GM12875 (cell line): ENCODE measurements around the gene KRT74.

Source experiments
- H3K4me3 ChIP-seq: one replicate; pipeline ENCODE4 v1.5.1; 2011; ENCODE audit warnings: low read depth, low read length, control low read depth
- CTCF ChIP-seq: IDR thresholded peaks from 2 replicates; pipeline ENCODE4 v1.5.1; 2011; ENCODE audit warnings: low read depth, mild to moderate bottlenecking, control low read depth, inconsistent platforms, low read length, moderate library complexity, borderline replicate concordance; ENCODE audit not compliant: insufficient read depth

KRT74 gene

GRCh38 chr12:52573743-52574142 is at the start of gene KRT74:
KRT74 (minus strand) TSS chr12:52573843; CDS start chr12:52573777, 66 bp downstream.
- no peak for TF ChIP-seq CTCF
- H3K4me3 ChIP-seq = no peak within 1 kb of the TSS

- no peak overlapping the region for H3K4me3 ChIP-seq
- TF ChIP-seq CTCF = no peak
Observed at GRCh38 chr12:52622349-52622748, 48.7 kb upstream of the KRT74 start.

DNA sequence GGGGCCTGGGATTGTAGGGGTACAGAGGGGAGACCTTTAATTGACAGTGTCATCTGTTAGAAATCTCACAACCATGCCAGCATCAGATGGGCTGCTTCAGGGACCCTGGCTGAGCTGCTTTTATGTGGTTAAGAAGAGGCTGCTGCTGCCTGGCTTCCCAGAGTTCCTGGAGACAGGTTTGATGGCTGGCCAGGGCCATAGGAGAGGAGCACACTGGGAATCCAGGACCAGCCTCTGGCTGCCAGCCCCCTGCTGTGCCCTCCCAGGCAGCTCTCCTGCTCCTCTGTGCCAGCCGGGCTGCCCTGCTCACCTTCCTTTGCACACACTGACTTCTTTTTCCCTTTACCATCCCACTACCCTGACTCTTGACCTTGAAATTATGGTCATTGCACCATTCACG is 45.2 kb upstream of the KRT74 start:
- H3K4me3 ChIP-seq = no peak overlapping the region
- TF ChIP-seq CTCF = no peak

DNA sequence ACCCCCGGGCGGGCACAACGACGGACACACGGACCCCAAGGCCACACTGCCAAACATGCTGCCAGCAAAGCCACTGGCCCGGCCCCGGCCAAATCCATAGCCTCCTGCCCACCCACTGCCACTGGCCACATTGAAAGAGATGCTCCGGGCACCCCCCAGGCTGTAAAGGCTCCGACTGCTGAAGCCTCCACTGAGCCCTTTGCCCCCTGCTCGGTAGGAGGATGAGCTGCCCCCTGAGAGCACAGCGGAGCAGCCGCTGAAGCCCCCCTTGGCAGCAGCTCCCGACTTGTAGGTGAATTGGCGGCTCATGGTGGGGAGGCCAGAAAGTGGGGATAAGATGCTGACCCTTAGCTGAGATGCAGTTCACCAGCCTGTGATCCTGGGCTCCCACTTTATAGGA is 44.6 kb upstream of the KRT74 start, which contains the start of gene KRT73:
KRT73 (minus strand) TSS at position 344 of the 400 bp plus-strand sequence; CDS start at position 309, 35 bp downstream.
- no peak for TF ChIP-seq CTCF
- H3K4me3 ChIP-seq = no peak within 1 kb of the TSS

DNA sequence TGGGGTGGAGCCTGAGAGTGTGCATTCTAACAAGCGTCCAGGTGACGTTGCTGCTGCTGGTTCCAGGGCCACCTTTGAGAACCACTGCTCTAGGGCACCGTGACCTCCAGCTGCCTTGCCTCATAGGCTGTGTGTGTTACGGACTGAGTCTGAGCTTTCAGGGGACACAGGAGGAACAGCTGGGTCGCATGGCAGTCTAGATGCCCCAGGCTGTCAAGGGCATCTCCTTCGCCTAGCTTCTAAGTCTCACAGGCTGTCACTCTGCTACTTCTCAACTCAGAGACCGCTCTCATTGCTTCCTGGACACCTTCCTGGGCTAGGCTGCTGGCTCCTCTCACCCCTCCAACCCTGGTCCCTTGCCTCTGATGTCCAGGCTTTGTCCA is 43.8 kb upstream of the KRT74 start:
- no peak for TF ChIP-seq CTCF
- no peak overlapping the region for H3K4me3 ChIP-seq

DNA sequence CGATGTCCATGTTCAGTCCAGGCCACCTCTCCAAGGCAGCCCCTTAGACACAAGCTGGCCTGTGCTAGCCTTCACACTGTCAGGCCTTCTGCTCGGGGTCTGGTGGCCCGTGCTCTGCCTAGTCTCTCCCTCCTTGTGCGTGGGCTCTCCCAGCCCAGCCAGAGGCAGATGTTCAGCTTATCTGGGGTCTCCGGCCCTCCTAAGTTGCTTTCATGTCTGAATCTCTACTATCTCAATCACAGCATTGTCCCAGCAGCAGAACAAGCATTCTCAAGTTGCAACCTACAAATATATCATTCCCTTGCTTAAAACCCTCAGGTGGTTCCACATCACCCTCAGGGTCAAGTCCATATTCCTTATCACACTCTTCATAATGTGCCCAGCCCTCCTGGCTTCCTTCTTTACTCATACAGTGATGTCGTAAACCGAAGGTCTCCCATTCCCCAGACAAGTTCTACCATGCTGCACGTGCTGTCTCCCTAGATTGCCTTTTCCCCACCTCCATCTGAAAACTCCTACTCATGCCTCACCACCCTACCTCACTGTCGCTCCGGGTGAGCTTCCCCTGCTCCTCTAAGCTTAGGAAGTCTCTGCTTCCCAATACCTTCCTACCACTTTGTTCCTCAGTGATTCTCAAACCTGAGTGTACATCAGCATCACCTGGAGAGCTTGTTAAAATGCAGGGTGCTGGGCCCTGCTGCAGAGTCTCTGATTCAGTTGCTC is 43.2 kb upstream of the KRT74 start:
- no peak for TF ChIP-seq CTCF
- no peak overlapping the region for H3K4me3 ChIP-seq

DNA sequence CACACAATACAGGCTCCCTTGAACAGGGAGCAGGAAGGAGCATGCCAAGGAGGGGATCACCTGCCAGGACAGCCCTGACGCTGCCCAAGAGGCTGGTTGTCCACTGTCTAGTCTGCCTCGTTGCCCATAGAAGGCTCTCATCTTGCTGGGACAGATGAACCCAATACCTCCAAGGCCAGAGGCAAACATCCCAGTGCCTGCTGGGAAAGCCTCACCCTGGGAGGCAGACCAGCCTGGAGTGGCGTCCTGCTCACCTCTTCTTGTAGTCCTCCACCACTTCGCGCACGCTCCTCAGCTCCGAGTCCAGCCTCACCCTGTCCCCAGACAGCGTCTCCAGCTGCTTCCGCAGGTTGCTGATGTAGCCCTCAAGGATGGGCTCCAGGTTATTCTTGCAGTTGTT is 42.3 kb upstream of the KRT74 start:
- no peak overlapping the region for H3K4me3 ChIP-seq
- TF ChIP-seq CTCF = no peak
